GM12878 (cell line): Measurements from ENCODE around the gene PEAR1. TPM values are rescaled to one million over a fixed set of nuclear protein-coding genes. Genes with fewer than 3 reads are reported as not detected.

ENCODE experiments used
- ATAC-seq: fragments of 200-7000 bp; cut with Tn5 transposase; 3 replicates; pipeline ENCODE4 v1.9.1; 2020; ENCODE audit warnings: mild to moderate bottlenecking, moderate library complexity
- BruUV-seq: library from RNA; stranded (reverse); fragments of 400-500 nt; replicated peaks from 2 replicates; lab custom pipeline; 2021; lab: Mats Ljungman, UMichigan
- CTCF ChIA-PET: fragments of 300-600 bp; sonication (Branson Sonifier 250); formaldehyde crosslinking; extraction: SDS; loops from one replicate; lab custom pipeline; 2021; ENCODE audit warnings: inconsistent platforms; lab: Yijun Ruan, JAX
- POLR2A ChIA-PET: fragments of 350-600 bp; formaldehyde crosslinking; extraction: SDS; loops from one replicate; lab custom pipeline; 2021; ENCODE audit warnings: inconsistent platforms; lab: Charles Lee
- RAD21 ChIA-PET: fragments of 300-600 bp; sonication (Branson Sonifier 250); formaldehyde crosslinking; loops from one replicate; lab custom pipeline; 2023; ENCODE audit warnings: antibody characterized with exemption; ENCODE audit not compliant: unreplicated experiment; lab: Charles Lee
- SMC1A ChIA-PET: fragments of 300-600 bp; sonication (Branson Sonifier 250); formaldehyde crosslinking; loops from one replicate; lab custom pipeline; 2023; ENCODE audit not compliant: unreplicated experiment, uncharacterized antibody; lab: Charles Lee
- DNase-seq: peaks from one replicate; pipeline ENCODE4 v3.0.0-alpha.2; 2011; ENCODE audit warnings: low read depth, low spot score
- FAIRE-seq: peaks from 3 replicates; lab custom pipeline; 2011; peaks lifted over from hg19 to GRCh38; lab: Jason Lieb, UNC
- H2AFZ ChIP-seq: 2 replicates; pipeline ENCODE4 v1.6.0; 2011; ENCODE audit warnings: low read depth, low read length, control low read depth; ENCODE audit not compliant: control insufficient read depth
- H3K27ac ChIP-seq: 2 replicates; pipeline ENCODE4 v1.5.1; 2011; ENCODE audit warnings: control low read depth; ENCODE audit not compliant: control insufficient read depth, insufficient read depth
- H3K27me3 ChIP-seq, 2 experiments: replicated peaks in 1 of 2; 2 replicates each; pipeline versions ENCODE4 v1.6.0 to v1.6.1; 2011; ENCODE audit warnings: low read length in 1 of 2; ENCODE audit not compliant: control insufficient read depth in 2 of 2, insufficient read depth in 2 of 2
- H3K36me3 ChIP-seq, 2 experiments: 2 replicates each; pipeline ENCODE4 v1.5.1; 2011; ENCODE audit warnings: low read length in 1 of 2; ENCODE audit not compliant: control insufficient read depth in 2 of 2, insufficient read depth in 2 of 2
- H3K4me1 ChIP-seq: 2 replicates; pipeline ENCODE4 v1.6.1; 2011; ENCODE audit warnings: mild to moderate bottlenecking, low read length, moderate library complexity, mixed read lengths; ENCODE audit not compliant: control insufficient read depth, insufficient read depth
- H3K4me2 ChIP-seq: 2 replicates; pipeline ENCODE4 v1.6.0; 2011; ENCODE audit warnings: control low read depth; ENCODE audit not compliant: control insufficient read depth, insufficient read depth
- H3K4me3 ChIP-seq: fragments of 200-600 bp; sonication (generic); 2 replicates; pipeline ENCODE4 v1.5.1; 2016
- H3K79me2 ChIP-seq: 2 replicates; pipeline ENCODE4 v1.6.0; 2011; ENCODE audit warnings: low read length; ENCODE audit not compliant: control insufficient read depth, insufficient read depth
- H3K9ac ChIP-seq: 2 replicates; pipeline ENCODE4 v1.8.0; 2011; ENCODE audit warnings: low read length, control low read depth, mixed read lengths; ENCODE audit not compliant: control insufficient read depth, insufficient read depth
- H3K9me3 ChIP-seq: replicated peaks from 3 replicates; pipeline ENCODE4 v1.5.1; 2011; ENCODE audit warnings: mild to moderate bottlenecking, low read length; ENCODE audit not compliant: control insufficient read depth, insufficient read depth
- H4K20me1 ChIP-seq: 2 replicates; pipeline ENCODE4 v1.6.0; 2011; ENCODE audit not compliant: control insufficient read depth, insufficient read depth
- BMI1 ChIP-seq: fragments of 450-650 bp; IDR thresholded peaks from 2 replicates; pipeline ENCODE4 v1.6.1; 2016; ENCODE audit warnings: mild to moderate bottlenecking, moderate library complexity, borderline replicate concordance
- CHD4 ChIP-seq: fragments of 200-600 bp; sonication (generic); IDR thresholded peaks from 2 replicates; pipeline ENCODE4 v1.6.1; 2016; ENCODE audit warnings: mild to moderate bottlenecking
- EP300 ChIP-seq, 2 experiments: fragments of 150-350 bp in 1 of 2; IDR thresholded peaks; 2 replicates each; pipeline ENCODE4 v1.6.1; 2011 to 2012; ENCODE audit warnings: low read depth in 2 of 2, low read length in 2 of 2, borderline replicate concordance in 1 of 2, improper control_type of control experiment in 1 of 2, inconsistent platforms in 1 of 2; ENCODE audit not compliant: control insufficient read depth in 1 of 2
- KAT2A ChIP-seq: conservative IDR thresholded peaks from 2 replicates; pipeline ENCODE4 v1.6.1; 2011; ENCODE audit warnings: low read depth, low read length; ENCODE audit not compliant: control insufficient read depth
- MEF2B ChIP-seq: fragments of 450-650 bp; IDR thresholded peaks from 2 replicates; pipeline ENCODE4 v1.6.1; 2018; ENCODE audit warnings: mild to moderate bottlenecking, moderate library complexity; ENCODE audit not compliant: partially characterized antibody, poor library complexity, severe bottlenecking
- MXI1 ChIP-seq: fragments of 150-350 bp; IDR thresholded peaks from 2 replicates; pipeline ENCODE4 v1.6.1; 2011; ENCODE audit warnings: low read depth, mild to moderate bottlenecking, inconsistent platforms, low read length, improper control_type of control experiment
- NFYA ChIP-seq: IDR thresholded peaks from 2 replicates; pipeline ENCODE4 v1.6.1; 2011; ENCODE audit warnings: low read depth, mild to moderate bottlenecking, low read length, improper control_type of control experiment, borderline replicate concordance
- POLR2A ChIP-seq: IDR thresholded peaks from 2 replicates; pipeline ENCODE4 v1.6.1; 2011; ENCODE audit warnings: low read depth, mild to moderate bottlenecking, low read length
- RAD51 ChIP-seq: fragments of 450-650 bp; IDR thresholded peaks from 2 replicates; pipeline ENCODE4 v1.6.1; 2016; ENCODE audit warnings: moderate library complexity, mild to moderate bottlenecking, inconsistent platforms
- SMARCA5 ChIP-seq: fragments of 450-650 bp; IDR thresholded peaks from 2 replicates; pipeline ENCODE4 v1.6.1; 2017; ENCODE audit warnings: mild to moderate bottlenecking
- WGBS: methylation state at CpG from one replicate; pipeline ENCODE4 v1.1.6; 2016; ENCODE audit warnings: low lambda C conversion rate; ENCODE audit not compliant: insufficient replicate concordance, insufficient coverage; ENCODE audit errors: missing lambda C conversion rate; 5-methylcytosine and 5-hydroxymethylcytosine counted together
- in situ Hi-C: fragments of 300-500 bp; cut with MboI; formaldehyde crosslinking; loops from 9 replicates; pipeline ENCODE4 v1.14.3; 2018; ENCODE audit warnings: mixed read lengths
- intact Hi-C: fragments of 100-400 bp; cut with micrococcal nuclease; formaldehyde crosslinking; loops from one replicate; pipeline ENCODE4 v1.14.2; 2022; ENCODE audit not compliant: unreplicated experiment
- polyA plus RNA-seq, 11 experiments: library from polyadenylated mRNA; depleted of rRNA in 4 of 11; unstranded in 6 of 11; stranded (reverse) in 5 of 11; fragments of >200 nt; fragmentation: Nextera tagmentation in 4 of 11; fragmentation: Illumina TruSeq in 1 of 11; extraction: Ambion mirVana in 4 of 11; extraction: Trizol in 1 of 11; gene quantifications; 1 replicate in 1 of 11; 2 replicates in 10 of 11; pipeline versions ENCODE4 v1.2.1 to v1.2.3, GENCODE V29; 2011 to 2016; ENCODE audit warnings: inconsistent platforms in 2 of 11, missing spikeins in 2 of 11, low read depth in 1 of 11
- total RNA-seq, 4 experiments: library from RNA; depleted of rRNA in 3 of 4; stranded (reverse); fragments of >200 nt in 3 of 4; fragmentation: Illumina TruSeq in 1 of 4; extraction: Trizol in 1 of 4; gene quantifications; 2 replicates each; pipeline versions ENCODE4 v1.2.1 to v1.2.3, GENCODE V29; 2013 to 2021
- TF ChIP-seq, protein P1 (sequence below): fragments of 450-650 bp; IDR thresholded peaks from 2 replicates; pipeline ENCODE4 v1.6.1; 2016; ENCODE audit warnings: mild to moderate bottlenecking
- TF ChIP-seq, protein P2 (sequence below): fragments of 450-650 bp; conservative IDR thresholded peaks from 2 replicates; pipeline ENCODE4 v1.6.1; 2017; ENCODE audit warnings: mild to moderate bottlenecking, moderate library complexity
- TF ChIP-seq, protein P3 (sequence below): fragments of 450-650 bp; IDR thresholded peaks from 2 replicates; pipeline ENCODE4 v1.6.1; 2017; ENCODE audit warnings: borderline replicate concordance
- TF ChIP-seq, protein P4 (sequence below): IDR thresholded peaks from 2 replicates; pipeline ENCODE4 v1.6.1; 2012; ENCODE audit warnings: low read depth, low read length, improper control_type of control experiment

Gene PEAR1
- total and polyA plus RNA-seq, 10 of the 15 experiments (the other 5 are each of a cell fraction or from before 2014, with no cell fraction given) = not detected

DNA sequence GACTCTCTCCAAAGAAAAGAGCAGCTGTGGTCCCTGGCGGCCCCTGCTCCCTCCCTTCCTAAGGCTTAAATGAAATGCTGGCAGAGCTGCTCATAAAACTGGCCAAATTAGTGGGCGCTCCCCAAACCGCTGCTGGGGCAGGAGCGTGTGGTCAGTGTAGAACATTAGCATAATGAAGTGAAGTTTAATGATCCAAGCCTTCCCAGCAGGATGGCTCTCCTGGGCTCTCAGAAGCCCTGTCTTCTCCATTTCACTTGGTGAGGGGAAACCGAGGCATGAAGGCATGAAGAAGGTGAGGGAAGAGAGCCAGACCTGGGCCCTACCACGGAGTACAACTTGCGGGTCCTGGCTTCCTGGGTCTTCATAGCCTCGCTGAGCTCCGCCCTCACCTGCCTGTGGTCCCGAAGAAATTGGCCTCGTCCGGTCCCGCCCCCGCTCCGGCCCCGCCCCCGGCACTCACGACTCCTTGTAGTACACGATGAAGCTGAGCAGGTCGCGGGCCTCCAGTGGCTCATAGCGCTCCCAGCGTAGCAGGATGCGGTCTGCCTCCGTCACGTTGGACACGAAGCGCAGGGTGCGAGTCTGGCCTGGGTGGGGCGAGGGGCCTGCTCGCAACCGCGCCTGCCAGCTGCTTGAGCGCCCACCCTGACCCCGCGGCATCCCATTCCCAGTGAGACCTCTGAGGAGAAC lies 44.9 kb upstream of the PEAR1 start:
- WGBS = 14% methylated on average over 36 of the region's 36 CpGs
- ATAC-seq (peak; percentile 46), DNase-seq (no peak), FAIRE-seq (no peak)
- no TSS peak for BruUV-seq
- Histone ChIP-seq H3K27me3 (peaks cover 0 to 7% of the 10 kb centered on the region in 2 experiments; a peak in 3 of 4 replicates), H3K4me1 (no peaks in the 10 kb centered on the region), H3K79me2 (no peaks in the 10 kb centered on the region), H4K20me1 (no peaks in the 10 kb centered on the region), H3K27ac (no peak overlapping the region), H3K9me3 (no peaks in the 10 kb centered on the region), H3K4me3 (no peak overlapping the region), H3K9ac (no peak overlapping the region), H2AFZ (no peak overlapping the region), H3K4me2 (no peak overlapping the region), H3K36me3 (no peaks in the 10 kb centered on the region)
- ChIA-PET CTCF (interaction anchor here (1.5 to 2.6 kb wide), 6 partner anchors 10 to 123 kb away, joined by 3 to 23 read pairs (median 6); partner anchors contain the start of genes INSRR and NTRK1), POLR2A (interaction anchor here (0.5 to 1.5 kb wide), 3 partner anchors 11 to 60 kb away, joined by 3 to 4 read pairs (median 3); no protein-coding TSS in a partner anchor), RAD21 (interaction anchor here (1.0 to 1.3 kb wide), 3 partner anchors 9 to 11 kb away, joined by 3 to 4 read pairs (median 3); no protein-coding TSS in a partner anchor), SMC1A (interaction anchor here (1.3 to 1.5 kb wide), 2 partner anchors 10 to 12 kb away, joined by 3 to 7 read pairs; partner anchors contain the start of gene NTRK1)
- in situ Hi-C loops (no loop called here), intact Hi-C loops (no loop called here)
- TF ChIP-seq KAT2A (no peak), BMI1 (no peak), MEF2B (no peak), NFYA (no peak), EP300 (IDR thresholded peaks at IDR 0.05; ENCODE audit: borderline replicate concordance in 1 of 2, control insufficient read depth in 1 of 2, low read depth in 2 of 2, low read length in 2 of 2) (no peak), RAD51 (no peak), SMARCA5 (no peak), POLR2A (no peak), MXI1 (no peak), CHD4 (no peak)
- TF ChIP-seq, protein P1, sequence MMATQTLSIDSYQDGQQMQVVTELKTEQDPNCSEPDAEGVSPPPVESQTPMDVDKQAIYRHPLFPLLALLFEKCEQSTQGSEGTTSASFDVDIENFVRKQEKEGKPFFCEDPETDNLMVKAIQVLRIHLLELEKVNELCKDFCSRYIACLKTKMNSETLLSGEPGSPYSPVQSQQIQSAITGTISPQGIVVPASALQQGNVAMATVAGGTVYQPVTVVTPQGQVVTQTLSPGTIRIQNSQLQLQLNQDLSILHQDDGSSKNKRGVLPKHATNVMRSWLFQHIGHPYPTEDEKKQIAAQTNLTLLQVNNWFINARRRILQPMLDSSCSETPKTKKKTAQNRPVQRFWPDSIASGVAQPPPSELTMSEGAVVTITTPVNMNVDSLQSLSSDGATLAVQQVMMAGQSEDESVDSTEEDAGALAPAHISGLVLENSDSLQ = no peak
- TF ChIP-seq, protein P2, sequence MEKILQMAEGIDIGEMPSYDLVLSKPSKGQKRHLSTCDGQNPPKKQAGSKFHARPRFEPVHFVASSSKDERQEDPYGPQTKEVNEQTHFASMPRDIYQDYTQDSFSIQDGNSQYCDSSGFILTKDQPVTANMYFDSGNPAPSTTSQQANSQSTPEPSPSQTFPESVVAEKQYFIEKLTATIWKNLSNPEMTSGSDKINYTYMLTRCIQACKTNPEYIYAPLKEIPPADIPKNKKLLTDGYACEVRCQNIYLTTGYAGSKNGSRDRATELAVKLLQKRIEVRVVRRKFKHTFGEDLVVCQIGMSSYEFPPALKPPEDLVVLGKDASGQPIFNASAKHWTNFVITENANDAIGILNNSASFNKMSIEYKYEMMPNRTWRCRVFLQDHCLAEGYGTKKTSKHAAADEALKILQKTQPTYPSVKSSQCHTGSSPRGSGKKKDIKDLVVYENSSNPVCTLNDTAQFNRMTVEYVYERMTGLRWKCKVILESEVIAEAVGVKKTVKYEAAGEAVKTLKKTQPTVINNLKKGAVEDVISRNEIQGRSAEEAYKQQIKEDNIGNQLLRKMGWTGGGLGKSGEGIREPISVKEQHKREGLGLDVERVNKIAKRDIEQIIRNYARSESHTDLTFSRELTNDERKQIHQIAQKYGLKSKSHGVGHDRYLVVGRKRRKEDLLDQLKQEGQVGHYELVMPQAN = no peak
- TF ChIP-seq, protein P3, sequence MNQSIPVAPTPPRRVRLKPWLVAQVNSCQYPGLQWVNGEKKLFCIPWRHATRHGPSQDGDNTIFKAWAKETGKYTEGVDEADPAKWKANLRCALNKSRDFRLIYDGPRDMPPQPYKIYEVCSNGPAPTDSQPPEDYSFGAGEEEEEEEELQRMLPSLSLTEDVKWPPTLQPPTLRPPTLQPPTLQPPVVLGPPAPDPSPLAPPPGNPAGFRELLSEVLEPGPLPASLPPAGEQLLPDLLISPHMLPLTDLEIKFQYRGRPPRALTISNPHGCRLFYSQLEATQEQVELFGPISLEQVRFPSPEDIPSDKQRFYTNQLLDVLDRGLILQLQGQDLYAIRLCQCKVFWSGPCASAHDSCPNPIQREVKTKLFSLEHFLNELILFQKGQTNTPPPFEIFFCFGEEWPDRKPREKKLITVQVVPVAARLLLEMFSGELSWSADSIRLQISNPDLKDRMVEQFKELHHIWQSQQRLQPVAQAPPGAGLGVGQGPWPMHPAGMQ = no peak
- TF ChIP-seq, protein P4, sequence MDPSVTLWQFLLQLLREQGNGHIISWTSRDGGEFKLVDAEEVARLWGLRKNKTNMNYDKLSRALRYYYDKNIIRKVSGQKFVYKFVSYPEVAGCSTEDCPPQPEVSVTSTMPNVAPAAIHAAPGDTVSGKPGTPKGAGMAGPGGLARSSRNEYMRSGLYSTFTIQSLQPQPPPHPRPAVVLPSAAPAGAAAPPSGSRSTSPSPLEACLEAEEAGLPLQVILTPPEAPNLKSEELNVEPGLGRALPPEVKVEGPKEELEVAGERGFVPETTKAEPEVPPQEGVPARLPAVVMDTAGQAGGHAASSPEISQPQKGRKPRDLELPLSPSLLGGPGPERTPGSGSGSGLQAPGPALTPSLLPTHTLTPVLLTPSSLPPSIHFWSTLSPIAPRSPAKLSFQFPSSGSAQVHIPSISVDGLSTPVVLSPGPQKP = no peak
